Left lung (tissue), 10 donors: ENCODE measurements around the gene TRMT10B. TPM values are rescaled to one million over a fixed set of nuclear protein-coding genes. Genes with fewer than 3 reads are reported as not detected.
A peak's percentile ranks its signal among the peaks of the same experiment; 100 is the strongest.

Experiments
- ATAC-seq: fragments of 200-7000 bp; cut with Tn5 transposase; one replicate; pipeline ENCODE4 v1.9.1; 2020; ENCODE audit warnings: moderate library complexity
- DNase-seq, 4 donors: peaks; one replicate each; pipeline ENCODE4 v3.0.0-alpha.2; 2013 to 2020
- H3K27ac ChIP-seq, 2 donors: fragments of 200-600 bp; sonication (generic) in 1 of 2; one replicate each; pipeline versions ENCODE4 v1.5.0 to v1.8.0; 2020 to 2021
- H3K27me3 ChIP-seq, 2 donors: fragments of 200-600 bp; sonication (generic) in 1 of 2; one replicate each; pipeline versions ENCODE4 v1.5.0 to v1.8.0; 2020 to 2021
- H3K36me3 ChIP-seq, 2 donors: fragments of 200-600 bp; sonication (generic) in 1 of 2; one replicate each; pipeline versions ENCODE4 v1.5.0 to v1.8.0; 2020 to 2021
- H3K4me1 ChIP-seq, 2 donors: fragments of 200-600 bp; one replicate each; pipeline ENCODE4 v1.8.0; 2021
- H3K4me3 ChIP-seq, 2 donors: fragments of 200-600 bp; sonication (generic) in 1 of 2; one replicate each; pipeline versions ENCODE4 v1.5.0 to v1.8.0; 2020 to 2021; ENCODE audit warnings: mild to moderate bottlenecking in 1 of 2
- H3K9me3 ChIP-seq, 2 donors: fragments of 200-600 bp; sonication (generic) in 1 of 2; one replicate each; pipeline versions ENCODE4 v1.5.0 to v1.8.0; 2020 to 2021
- CTCF ChIP-seq, 2 donors: fragments of 200-600 bp; sonication (generic) in 1 of 2; IDR thresholded peaks; one replicate each; pipeline versions ENCODE4 v1.5.0 to v1.8.0; 2021; ENCODE audit warnings: antibody characterized with exemption in 2 of 2
- intact Hi-C, 2 donors: fragments of 100-400 bp; cut with DNase I; formaldehyde crosslinking; loops; one replicate each; pipeline versions ENCODE4 v1.11.2 to v1.14.2; 2022
- polyA plus RNA-seq, 6 donors: library from polyadenylated mRNA; unstranded; fragments of 120-200 nt; gene quantifications; one replicate each; pipeline ENCODE4 v1.2.1, GENCODE V29; 2013; ENCODE audit not compliant: insufficient read length in 6 of 6
- total RNA-seq, 2 donors: library from RNA; stranded (reverse); fragmentation: NEBNext Ultra II Directional; extraction: Animal tissue kit (Norgen Biotek cat#: 25700); gene quantifications; one replicate each; pipeline ENCODE4 v1.2.1, GENCODE V29; 2021
- donor health status: DM: no; HTN: yes; CAD: no.
- donor health status: DM: no; HTN: no; CAD: no.

Gene TRMT10B
- total and polyA plus RNA-seq, 8 donors: 5.8 to 32.2 (median 26.2) TPM

- Histone ChIP-seq H3K27ac (no peak overlapping the region), H3K4me1 (no peaks in the 10 kb centered on the region), H3K9me3 (no peaks in the 10 kb centered on the region), H3K36me3 (no peaks in the 10 kb centered on the region), H3K27me3 (peaks cover 0 to 16% of the 10 kb centered on the region in 2 donors), H3K4me3 (no peak overlapping the region)
- intact Hi-C loops: no loop called here
- no peak for ATAC-seq
- TF ChIP-seq CTCF (IDR thresholded peaks at IDR 0.05): no peak
- DNase-seq: no peak
Observed at GRCh38 chr9:37710046-37710445, 43.6 kb upstream of the TRMT10B start.

GRCh38 chr9:37715260-37715659 lies 38.3 kb upstream of the TRMT10B start:
- Histone ChIP-seq H3K9me3 (no peaks in the 10 kb centered on the region), H3K4me1 (no peaks in the 10 kb centered on the region), H3K27ac (no peak overlapping the region), H3K36me3 (no peaks in the 10 kb centered on the region), H3K27me3 (peaks cover 0 to 5% of the 10 kb centered on the region in 2 donors), H3K4me3 (no peak overlapping the region)
- intact Hi-C loops: no loop called here
- no peak for TF ChIP-seq CTCF (IDR thresholded peaks at IDR 0.05)
- ATAC-seq (no peak), DNase-seq (no peak)

- no peaks in the 10 kb centered on the region for H3K9me3 ChIP-seq
- H3K27me3 ChIP-seq: peaks cover 0 to 5% of the 10 kb centered on the region in 2 donors
- no peak for TF ChIP-seq CTCF (IDR thresholded peaks at IDR 0.05)
- intact Hi-C loops: no loop called here
- H3K4me3 ChIP-seq: no peak overlapping the region
- ATAC-seq: no peak
- H3K36me3 ChIP-seq: no peaks in the 10 kb centered on the region
- no peak overlapping the region for H3K27ac ChIP-seq
- no peak for DNase-seq
- H3K4me1 ChIP-seq: no peaks in the 10 kb centered on the region
Observed at GRCh38 chr9:37715991-37716505, 37.6 kb upstream of the TRMT10B start.

GRCh38 chr9:37719526-37719925 lies 34.1 kb upstream of the TRMT10B start:
- ATAC-seq: no peak
- no peaks in the 10 kb centered on the region for H3K4me1 ChIP-seq
- H3K4me3 ChIP-seq: no peak overlapping the region
- H3K27ac ChIP-seq: no peak overlapping the region
- H3K9me3 ChIP-seq: no peaks in the 10 kb centered on the region
- no peak for TF ChIP-seq CTCF (IDR thresholded peaks at IDR 0.05)
- H3K36me3 ChIP-seq: no peaks in the 10 kb centered on the region
- no peak for DNase-seq
- intact Hi-C loops: no loop called here
- peaks cover 0 to 5% of the 10 kb centered on the region in 2 donors for H3K27me3 ChIP-seq

GRCh38 chr9:37727013-37727412 lies 26.6 kb upstream of the TRMT10B start:
- no peaks in the 10 kb centered on the region for H3K9me3 ChIP-seq
- H3K36me3 ChIP-seq: no peaks in the 10 kb centered on the region
- no peak overlapping the region for H3K27ac ChIP-seq
- ATAC-seq (peak; percentile 89), DNase-seq (peak in 1 of 4 donors; percentile 10)
- intact Hi-C loops: no loop called here
- TF ChIP-seq CTCF (IDR thresholded peaks at IDR 0.05): no peak
- H3K27me3 ChIP-seq: peaks cover 14 to 32% of the 10 kb centered on the region in 2 donors
- H3K4me1 ChIP-seq: no peaks in the 10 kb centered on the region
- H3K4me3 ChIP-seq: no peak overlapping the region
